Stimulated activated CD8-positive, alpha-beta memory T cell treated with anti-CD3 and anti-CD28 coated beads, Interleukin-7, amount 100 ng/mL, for 1 hour (primary cell): ENCODE measurements around the gene SHANK1.
"Not testable (repeated sequence)": the region's sequence is repeated elsewhere in the genome, so short reads cannot be mapped to it uniquely, and the experiment has no call there.

Experiments used
- DNase-seq, 2 donors: peaks; one replicate each; pipeline ENCODE4 v3.0.0-alpha.2; 2020; ENCODE audit warnings: low read depth in 2 of 2

Gene SHANK1

DNA sequence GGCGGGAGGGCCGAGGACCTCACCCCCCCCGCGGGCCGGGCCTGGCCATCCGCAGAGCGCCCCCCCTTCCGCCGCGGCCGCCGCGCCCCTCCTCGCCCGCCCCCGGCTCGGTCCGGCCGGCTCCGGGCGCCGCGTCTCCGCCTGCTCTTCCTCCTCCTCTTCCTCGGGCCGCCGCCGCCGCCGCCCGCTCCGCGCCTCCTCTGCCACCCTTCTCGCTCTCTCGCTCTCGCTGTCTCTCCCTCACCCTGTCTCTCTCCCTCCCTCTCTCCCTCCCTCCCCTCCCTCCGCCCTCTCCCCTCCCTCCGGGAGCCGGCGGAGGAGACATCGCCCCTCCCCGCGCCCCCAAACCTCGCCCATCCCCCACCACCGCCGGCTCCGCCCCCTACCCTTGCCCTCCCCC lies at the start of gene SHANK1:
SHANK1 (minus strand) TSS at position 237 of the 400 bp plus-strand sequence. CDS start 2,883 bp downstream, outside the sequence.
- DNase-seq, result no peak

DNA sequence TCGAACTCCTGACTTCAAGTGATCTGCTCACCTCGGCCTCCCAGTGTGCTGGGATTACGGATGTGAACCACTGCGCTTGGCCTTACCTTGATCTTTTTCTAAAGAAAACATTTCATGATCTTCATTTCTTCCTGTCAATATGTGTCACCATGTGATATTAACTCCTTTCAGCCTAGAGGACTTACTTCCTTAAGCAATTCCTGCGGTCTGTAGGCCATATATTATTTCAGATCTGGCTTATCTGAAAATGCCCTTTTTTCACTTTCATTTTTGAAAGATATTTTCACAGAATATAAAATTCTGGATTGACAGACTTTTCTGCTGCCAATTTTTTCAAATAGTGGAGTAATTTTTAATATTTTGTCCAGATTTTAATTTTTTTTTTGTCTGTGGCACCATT lies 48.7 kb upstream of the SHANK1 start:
- DNase-seq, result no peak

DNA sequence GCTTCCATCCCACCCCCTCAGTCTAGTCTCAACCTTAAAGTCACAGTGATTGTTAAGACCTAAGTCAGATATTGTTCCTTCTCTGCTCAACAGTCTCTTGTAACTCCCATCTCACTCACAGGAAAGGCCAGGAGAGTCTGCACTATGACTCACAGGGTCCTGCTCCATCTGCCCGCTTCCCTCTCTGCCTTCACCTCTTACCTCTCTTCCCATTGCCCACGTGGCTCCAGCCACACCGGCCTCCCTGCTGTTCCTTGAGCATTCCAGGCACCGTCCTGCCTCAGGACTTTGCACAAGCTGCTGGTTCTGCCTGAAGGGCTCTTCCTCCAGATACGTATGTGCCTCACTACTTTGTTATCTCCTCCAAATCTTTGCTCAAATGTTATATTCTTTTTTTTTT lies 47.7 kb upstream of the SHANK1 start:
- DNase-seq, result not testable (repeated sequence)

DNA sequence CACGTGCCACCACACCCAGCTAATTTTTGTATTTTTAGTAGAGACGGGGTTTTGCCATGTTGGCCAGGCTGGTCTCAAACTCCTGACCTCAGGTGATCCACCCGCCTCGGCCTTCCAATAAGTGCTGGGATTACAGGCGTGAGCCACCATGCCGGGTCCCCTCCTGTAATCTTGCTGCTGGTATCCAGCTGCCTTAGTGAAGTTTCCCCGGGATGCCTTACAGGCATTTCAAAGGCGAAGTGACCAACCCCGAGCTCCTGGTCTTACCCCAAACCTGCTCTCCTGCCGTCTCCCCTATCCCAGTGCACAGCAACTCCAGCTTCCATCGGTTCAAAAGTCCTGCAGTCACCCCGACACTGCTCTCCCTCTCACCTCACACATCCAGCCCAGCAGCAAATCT lies 47.1 kb upstream of the SHANK1 start:
- not testable (repeated sequence) for DNase-seq

DNA sequence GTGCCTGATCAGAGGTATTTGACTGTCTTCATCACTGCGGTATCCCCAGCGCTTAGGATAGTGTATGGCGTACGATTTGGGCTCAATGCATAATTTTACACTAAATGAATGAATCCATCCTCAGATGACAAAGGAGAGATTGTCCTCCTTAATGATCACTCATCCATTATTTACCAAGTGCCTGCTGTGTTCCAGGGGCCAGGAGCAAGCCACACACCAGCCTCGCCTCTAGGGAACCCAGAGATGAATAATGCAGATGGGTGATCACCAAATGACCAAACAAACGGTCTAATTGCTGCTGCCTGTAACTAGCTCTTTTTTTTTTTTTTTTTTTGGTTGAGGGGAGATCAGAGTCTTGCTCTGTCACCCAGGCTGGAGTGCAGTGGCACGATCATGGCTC lies 44.8 kb upstream of the SHANK1 start:
- no peak for DNase-seq

DNA sequence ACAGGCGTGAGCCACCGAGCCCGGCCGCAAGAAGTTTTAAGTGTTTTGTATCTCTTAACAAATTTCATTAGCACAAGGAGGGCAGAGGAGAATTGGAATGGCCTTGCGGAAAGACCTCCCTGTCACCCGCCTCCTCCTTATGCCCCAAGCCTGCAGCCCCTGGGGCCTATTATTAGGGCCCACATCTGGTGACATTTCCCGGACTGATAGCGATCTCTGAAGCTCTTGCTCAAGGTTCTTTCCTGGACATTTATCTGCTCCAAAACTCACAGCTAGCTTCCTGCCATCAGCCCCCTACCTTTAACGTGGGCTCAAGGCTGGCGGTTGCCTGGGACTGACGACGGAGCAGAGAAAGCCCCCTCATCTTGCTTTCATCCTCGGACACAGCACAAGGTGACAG lies 43.9 kb upstream of the SHANK1 start:
- DNase-seq, result not testable (repeated sequence)

DNA sequence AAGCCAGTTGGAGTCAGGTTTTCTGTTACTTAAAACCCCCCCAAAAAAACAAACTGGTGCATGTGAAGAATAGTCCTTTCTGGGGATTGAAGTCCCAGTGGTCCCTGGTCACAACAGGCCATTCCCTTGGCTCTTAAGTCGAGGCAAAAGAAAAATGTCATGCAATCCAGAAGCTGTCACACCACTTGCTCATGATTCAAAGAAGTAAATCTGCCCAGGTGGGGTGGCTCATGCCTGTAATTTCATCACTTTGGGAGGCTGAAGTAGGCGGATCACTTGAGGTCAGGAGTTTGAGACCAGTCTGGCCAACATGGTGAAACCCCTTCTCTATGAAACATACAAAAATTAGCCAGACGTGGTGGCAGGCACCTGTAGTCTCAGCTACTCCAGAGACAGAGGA lies 41.9 kb upstream of the SHANK1 start:
- not testable (repeated sequence) for DNase-seq

DNA sequence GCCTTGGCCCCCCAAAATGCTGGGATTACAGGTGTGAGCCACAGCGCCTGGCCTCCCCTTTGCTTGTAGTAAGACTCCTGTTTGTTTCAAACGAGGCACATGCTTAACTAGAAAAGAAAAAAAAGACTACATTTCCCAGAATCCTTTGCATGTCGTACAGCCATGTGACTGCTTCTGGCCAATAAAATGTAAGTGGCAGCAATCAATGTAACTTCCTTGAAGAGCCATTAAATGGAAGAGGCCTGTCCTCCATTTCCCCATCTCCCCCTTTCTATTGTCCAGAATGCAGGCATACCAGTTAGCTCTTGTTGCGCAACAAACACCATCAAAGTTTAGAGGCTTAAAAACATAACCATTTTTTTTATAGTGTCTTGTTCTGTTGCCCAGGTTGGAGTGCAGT lies 40.3 kb upstream of the SHANK1 start:
- DNase-seq, result no peak

DNA sequence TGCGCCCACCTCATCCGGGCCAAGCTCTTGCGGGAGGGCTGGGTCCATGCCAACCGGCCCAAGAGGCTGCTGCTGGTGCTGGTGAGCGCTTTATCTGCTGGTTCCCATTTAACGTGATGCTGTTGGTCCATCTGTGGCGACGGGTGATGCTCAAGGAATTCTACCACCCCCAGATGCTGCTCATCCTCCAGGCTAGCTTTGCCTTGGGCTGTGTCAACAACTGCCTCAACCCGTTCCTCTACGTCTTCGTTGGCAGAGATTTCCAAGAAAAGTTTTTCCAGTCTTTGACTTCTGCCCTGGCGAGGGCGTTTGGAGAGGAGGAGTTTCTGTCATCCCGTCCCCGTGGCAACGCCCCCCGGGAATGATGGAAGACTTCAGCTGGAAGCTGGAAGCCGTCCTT lies 39.5 kb upstream of the SHANK1 start:
- not testable (repeated sequence) for DNase-seq

DNA sequence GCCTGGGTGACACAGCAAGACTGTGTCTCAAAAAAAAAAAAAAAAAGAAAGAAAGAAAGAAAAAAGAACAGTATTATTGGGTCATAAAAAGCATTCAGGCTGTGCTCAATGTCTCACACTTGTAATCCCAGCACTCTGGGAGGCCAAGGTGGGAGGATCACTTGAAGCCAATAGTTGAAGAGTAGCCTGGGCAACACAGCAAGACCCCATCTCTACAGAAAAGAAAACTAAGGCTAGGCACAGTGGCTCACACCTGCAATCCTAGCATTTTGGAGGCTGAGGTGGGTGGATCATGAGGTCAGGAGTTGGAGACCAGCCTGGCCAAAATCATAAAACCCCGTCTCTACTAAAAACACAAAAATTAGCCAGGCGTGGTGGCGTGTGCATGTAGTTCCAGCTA lies 38.0 kb upstream of the SHANK1 start:
- not testable (repeated sequence) for DNase-seq

DNA sequence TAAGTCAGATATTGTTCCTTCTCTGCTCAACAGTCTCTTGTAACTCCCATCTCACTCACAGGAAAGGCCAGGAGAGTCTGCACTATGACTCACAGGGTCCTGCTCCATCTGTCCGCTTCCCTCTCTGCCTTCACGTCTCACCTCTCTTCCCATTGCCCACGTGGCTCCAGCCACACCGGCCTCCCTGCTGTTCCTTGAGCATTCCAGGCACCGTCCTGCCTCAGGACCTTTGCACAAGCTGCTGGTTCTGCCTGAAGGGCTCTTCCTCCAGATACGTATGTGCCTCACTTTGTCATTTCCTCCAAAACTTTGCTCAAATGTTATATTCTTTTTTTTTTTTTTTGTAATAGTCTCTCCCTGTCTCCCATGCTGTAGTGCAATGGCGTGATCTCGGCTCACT lies 36.6 kb upstream of the SHANK1 start:
- not testable (repeated sequence) for DNase-seq

DNA sequence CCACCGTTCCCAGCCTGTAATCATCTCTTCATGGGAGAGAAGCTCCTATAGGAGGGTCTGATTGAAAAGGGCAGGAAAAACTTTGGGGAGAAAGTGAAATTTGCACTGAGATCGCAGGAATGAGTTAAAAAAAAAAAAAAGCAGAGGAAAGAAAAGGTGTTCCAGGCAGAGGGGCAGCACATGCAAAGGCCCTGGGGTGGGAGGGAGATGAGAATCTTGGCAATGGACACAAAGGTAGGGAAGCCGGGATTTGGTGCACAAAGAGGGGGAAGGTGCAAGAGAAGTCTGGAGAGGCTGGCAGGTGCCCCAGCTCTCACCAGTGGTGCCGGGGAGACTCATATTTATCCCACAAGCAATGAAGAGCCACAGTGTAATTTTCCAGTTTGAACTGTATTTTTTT lies 34.3 kb upstream of the SHANK1 start:
- no peak for DNase-seq

DNA sequence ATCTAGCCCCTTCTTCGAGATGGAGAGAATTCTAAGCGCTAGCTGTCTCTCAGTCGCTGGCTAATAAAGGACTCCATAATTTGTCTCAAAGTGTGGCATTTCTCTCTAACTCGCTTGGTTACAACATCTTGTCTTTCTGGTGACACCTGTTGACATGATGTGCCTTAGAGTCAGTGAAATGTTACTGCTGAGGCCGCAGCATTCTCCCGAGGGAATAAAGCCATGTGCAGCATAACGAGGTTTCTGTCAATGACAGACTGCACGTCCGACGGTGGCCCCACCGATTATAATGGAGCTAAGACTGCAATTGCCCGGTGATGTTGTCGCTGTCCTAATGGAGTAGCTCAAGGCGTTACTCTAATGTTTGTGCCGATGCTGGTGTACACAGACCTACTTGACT lies 30.4 kb upstream of the SHANK1 start:
- DNase-seq, result no peak

DNA sequence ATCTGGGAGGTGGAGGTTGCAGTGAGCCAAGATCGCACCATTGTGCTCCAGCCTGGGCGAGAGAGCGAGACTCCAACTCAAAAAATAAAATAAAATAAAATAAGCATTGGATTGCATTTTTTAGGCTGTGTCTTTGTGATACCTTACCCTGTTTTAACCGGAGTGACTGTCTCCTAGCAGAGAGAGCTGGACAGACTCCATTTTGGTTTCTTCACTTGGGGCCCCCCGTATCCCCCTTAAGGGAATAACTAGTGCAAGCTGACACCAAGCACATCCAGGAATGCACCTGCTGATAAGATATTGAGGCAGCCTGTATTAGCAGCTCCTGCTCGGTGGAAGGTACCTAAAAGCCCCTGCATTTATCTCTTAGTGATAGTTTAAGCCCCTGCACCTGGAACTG lies 29.9 kb upstream of the SHANK1 start:
- no peak for DNase-seq

DNA sequence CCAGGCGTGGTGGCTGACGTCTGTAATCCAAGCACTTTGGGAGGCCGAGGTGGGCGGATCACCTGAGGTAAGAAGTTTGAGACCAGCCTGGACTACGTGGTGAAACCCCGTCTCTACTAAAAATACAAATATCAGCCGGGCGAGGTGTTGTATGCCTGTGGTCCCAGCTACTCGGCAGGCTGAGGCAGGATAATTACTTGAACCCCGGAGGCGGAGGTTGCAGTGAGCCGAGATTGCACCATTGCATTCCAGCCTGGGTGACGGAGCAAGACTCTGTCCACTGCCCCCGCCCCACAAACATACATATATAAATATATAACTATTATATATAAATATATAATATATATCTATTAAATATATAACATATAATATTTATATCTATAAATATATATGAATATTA lies 27.5 kb upstream of the SHANK1 start:
- DNase-seq, result not testable (repeated sequence)

DNA sequence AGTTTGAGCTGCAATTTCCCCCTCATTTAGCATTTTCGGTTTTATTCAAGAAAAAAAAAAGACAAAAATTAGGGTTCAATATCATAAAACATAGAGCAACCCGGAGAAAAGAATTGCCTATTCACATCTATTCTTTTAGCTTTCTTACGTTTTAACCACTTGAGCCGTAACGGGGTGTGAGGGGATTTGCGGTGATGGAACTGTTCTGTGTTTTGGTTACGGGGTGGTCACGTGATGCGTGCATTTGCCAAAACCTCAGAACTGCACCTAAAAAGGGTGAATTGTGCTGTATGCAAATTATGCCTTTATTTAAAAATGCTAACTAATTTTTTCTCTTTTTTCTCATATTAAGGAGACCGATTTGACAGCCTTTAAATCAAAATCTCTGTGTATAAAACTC lies 25.6 kb upstream of the SHANK1 start:
- DNase-seq, result no peak

DNA sequence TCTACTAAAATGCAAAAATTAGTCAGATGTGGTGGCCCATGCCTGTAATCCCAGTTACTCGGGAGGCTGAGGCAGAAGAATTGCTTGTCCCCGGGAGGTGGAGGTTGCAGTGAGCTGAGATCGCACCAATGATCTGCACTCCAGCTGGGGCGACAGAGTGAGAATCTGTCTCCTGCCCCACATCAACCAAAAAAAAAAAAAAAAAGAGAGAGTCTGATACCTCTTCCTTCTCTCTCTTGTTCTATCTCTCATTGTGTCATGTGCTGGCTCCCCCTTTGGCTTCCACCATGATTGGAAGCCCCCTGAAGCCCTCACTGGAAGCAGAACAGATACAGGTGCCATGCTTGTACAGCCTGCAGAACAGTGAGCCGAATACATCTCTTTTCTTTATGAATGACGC lies 23.9 kb upstream of the SHANK1 start:
- no peak for DNase-seq

DNA sequence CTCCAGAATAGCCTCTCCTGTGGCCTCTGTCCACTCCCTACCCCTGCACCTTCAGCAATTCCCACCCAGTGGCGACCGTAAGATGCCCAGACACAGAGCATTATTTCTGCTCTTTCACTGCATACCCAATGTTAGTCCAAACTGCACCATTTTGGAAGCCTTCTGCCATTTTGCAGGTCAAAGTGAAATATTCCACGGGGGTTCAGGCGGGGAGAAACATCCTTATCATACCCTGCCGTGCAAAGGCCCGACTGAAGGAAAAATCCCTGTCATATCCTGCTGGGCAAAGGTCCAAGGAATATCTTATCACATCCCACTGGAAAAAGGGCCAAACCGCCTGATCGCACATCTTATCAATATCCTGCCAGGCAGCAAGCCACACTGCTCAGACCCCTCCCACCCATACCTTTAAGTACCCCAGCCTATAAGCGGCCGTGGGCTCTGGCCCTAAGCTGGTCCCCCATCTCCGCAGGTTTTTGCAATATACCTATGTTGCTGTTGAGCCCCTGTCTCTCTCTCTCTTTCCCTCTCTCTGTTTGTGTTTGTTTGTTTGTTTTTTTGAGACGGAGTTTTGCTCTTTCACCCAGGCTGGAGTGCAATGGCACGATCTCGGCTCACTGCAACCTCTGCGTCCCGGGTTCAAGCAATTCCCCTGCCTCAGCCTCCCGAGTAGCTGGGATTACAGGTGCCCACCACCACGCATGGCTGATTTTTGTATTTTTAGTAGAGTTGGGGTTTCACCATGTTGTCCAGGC lies 21.8 kb upstream of the SHANK1 start:
- DNase-seq, result no peak

DNA sequence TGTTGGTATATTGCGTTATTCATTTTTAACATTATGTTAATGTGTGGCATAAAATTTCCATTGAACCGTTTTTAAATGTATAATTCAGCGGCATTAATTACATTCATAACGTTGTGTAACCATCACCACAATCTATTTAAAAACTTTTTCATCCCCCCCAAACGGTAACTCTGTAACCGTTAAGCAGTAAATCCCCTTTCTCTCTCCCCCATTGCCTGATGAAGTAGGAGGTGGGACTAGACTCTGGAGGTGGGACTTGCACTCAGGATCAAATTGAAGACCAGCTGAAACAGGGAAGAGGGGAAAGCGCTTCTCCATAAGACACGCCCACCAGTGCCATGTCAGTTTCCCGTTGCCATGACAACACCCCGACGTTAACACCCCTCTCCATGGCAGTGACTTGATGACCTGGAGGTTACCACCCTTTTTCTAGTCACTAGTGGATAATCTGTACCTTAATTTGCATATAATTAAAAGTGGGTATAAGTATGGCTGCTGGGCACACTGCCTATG lies 20.4 kb upstream of the SHANK1 start:
- DNase-seq, result no peak

DNA sequence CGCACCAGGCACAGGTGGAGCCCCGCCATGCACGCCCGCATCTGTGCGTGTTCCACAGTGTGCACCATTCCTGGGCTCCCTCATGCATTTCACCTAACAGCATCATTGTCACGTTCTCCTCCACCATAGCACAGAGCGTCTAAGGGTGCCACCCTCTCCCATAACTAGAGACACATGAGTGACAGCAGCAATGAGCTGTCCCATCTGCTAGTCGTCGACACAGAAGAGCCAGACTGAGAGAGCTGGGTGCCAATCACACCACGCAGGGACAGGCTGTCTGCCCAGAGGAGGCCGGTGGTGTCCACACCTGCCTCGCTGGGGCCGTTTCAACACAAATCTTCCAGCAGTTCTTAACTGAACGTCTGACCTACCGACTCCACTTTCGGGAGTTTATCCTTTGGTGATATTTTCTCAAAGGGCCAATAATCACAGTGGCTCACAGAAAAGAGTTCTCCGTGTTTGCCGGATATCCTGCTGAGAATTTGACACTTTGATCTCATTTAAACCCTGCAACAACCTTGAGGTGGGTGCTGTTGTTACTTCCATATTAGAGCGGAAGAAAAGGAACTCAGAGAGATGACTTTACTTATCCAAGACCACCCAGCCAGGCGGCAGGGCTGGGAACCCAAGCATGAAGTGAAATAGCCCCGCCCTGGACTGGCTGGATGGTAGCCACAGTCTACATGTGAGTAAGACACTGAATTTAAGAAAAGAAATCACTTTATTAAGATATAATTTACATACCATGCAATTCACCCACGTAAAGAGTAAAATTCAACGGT lies 19.7 kb upstream of the SHANK1 start:
- DNase-seq, result no peak

DNA sequence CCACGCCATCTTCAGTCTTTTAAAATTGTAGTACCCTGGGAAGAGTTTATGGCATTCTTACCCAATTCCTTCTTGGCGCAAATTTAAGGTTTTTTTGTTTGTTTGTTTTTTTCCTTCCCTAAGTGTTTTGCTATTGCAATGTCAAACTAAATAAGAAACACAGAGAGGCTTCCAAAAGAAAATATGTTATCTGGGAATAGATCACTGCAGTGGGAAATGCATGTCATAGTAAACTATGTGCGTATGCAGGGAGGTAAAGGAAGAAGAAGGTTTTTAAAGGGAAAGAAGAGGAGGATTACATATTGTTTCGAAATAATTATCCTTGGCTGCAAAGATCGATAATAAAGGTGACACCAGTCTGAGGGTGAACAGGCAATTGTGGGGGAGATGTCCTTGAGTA lies 16.7 kb upstream of the SHANK1 start:
- DNase-seq, result no peak

DNA sequence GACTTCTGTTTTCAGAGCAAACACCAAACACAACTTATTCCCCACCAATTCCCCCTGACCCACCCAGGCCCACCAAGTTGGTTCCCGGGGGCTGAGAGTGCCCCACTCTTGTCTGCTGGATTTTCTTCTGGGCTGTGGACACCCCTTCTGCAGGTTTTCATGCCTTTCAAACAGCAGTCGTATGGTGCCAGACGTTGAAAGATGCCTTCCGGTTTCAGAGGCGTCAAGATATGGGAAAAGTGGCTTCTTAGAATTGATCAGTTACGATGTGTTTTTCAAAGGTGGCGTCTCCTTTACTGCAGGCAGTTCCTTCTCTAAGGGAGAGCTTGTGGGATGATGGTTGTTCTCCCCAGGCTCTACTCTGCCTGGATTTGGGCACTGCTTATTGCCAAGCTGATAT lies 16.3 kb upstream of the SHANK1 start:
- no peak for DNase-seq

DNA sequence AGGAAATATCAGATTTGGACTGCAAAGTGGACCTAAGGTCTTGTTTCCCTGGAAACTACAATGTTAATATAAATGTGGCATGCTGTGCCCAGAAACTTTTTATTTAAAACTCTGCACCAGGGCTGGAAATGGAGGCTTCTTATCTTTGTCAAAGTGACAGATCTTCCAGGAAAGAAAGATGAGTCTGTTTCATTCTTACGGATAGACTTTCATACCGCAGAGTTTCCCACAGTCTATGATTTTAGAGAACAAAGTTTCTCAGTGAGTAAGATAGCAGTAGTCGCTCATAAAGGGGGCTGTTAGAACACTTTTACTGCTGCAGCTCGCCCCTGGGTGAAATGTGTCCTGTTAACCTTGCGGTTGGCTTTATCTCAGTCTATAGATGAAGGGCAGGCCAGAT lies 10.3 kb upstream of the SHANK1 start:
- no peak for DNase-seq
